DMS153 treated with DMSO at 0.1 percent for 48 hours (cell line): ENCODE measurements around the gene CALCB.

Experiments
- DNase-seq: peaks from one replicate; lab custom pipeline; 2025; ENCODE audit not compliant: unreplicated experiment; lab: John Stamatoyannopoulos, UW

CALCB gene

GRCh38 chr11:15074206-15075161 is 1.1 kb downstream of the CALCB start:
- DNase-seq = peak; percentile 94

GRCh38 chr11:15075162-15075526 is 1.8 kb downstream of the CALCB start:
- no peak for DNase-seq

GRCh38 chr11:15091175-15091574 is 17.8 kb downstream of the CALCB start:
- no peak for DNase-seq

- DNase-seq = peak; percentile 10
These were observed 18.2 kb downstream of the CALCB start for GRCh38 chr11:15091625-15092024.

- no peak for DNase-seq
These were observed 20.0 kb downstream of the CALCB start for GRCh38 chr11:15093432-15093831.

- DNase-seq = no peak
These were observed 22.4 kb downstream of the CALCB start for GRCh38 chr11:15095736-15096228.

- no peak for DNase-seq
These were observed 24.0 kb downstream of the CALCB start for GRCh38 chr11:15097411-15097810.

- no peak for DNase-seq
These were observed 25.9 kb downstream of the CALCB start for GRCh38 chr11:15099267-15099666.

- DNase-seq = peak; percentile 22
These were observed 27.8 kb downstream of the CALCB start for GRCh38 chr11:15101072-15101709.

- no peak for DNase-seq
These were observed 30.8 kb downstream of the CALCB start for GRCh38 chr11:15104166-15104565.

- no peak for DNase-seq
These were observed 33.0 kb downstream of the CALCB start for GRCh38 chr11:15106201-15106965.

- DNase-seq = no peak
These were observed 34.5 kb downstream of the CALCB start for GRCh38 chr11:15107730-15108515.

- DNase-seq = no peak
These were observed 35.3 kb downstream of the CALCB start for GRCh38 chr11:15108592-15109130.

- DNase-seq = no peak
These were observed 36.2 kb downstream of the CALCB start for GRCh38 chr11:15109602-15110001.

- DNase-seq = no peak
These were observed 37.8 kb downstream of the CALCB start for GRCh38 chr11:15111215-15111614.

GRCh38 chr11:15112131-15112541 is 38.7 kb downstream of the CALCB start:
- no peak for DNase-seq

- DNase-seq = no peak
These were observed 40.0 kb downstream of the CALCB start for GRCh38 chr11:15113381-15113780.

GRCh38 chr11:15114501-15115475 is 41.4 kb downstream of the CALCB start, which contains the start of gene INSC:
Gene INSC (plus strand): TSS chr11:15114923. CDS start chr11:15149175, 34,252 bp downstream.
- DNase-seq = no peak

GRCh38 chr11:15115686-15116085 is 42.3 kb downstream of the CALCB start:
- no peak for DNase-seq
